OCI-LY7 (cell line): Measurements from ENCODE around the gene WNT11. TPM values are rescaled to one million over a fixed set of nuclear protein-coding genes. Genes with fewer than 3 reads are reported as not detected.
A peak's percentile ranks its signal among the peaks of the same experiment; 100 is the strongest.

ENCODE experiments used
- Bru-seq: library from RNA; stranded (reverse); fragments of 400-500 nt; gene quantifications from one replicate; lab custom pipeline; 2021; lab: Mats Ljungman, UMichigan
- BruChase-seq, 2 experiments: library from RNA; stranded (reverse); fragments of 400-500 nt; gene quantifications; one replicate each; lab custom pipeline; 2021; lab: Mats Ljungman, UMichigan
- BruUV-seq: library from RNA; stranded (reverse); fragments of 400-500 nt; replicated peaks from 2 replicates; lab custom pipeline; 2021; lab: Mats Ljungman, UMichigan
- CTCF ChIA-PET: fragments of 300-600 bp; sonication (Branson Sonifier 250); formaldehyde crosslinking; loops from one replicate; lab custom pipeline; 2022; ENCODE audit warnings: antibody characterized with exemption; ENCODE audit not compliant: unreplicated experiment; lab: Charles Lee
- POLR2A ChIA-PET: fragments of 300-600 bp; sonication (Branson Sonifier 250); formaldehyde crosslinking; loops from one replicate; lab custom pipeline; 2022; ENCODE audit warnings: antibody characterized with exemption; lab: Charles Lee
- DNase-seq: peaks from one replicate; pipeline ENCODE4 v3.0.0-alpha.2; 2015; ENCODE audit warnings: low spot score
- H2AFZ ChIP-seq: fragments of 200-600 bp; sonication (generic), shearing (Covaris generic); 2 replicates; pipeline ENCODE4 v1.6.1; 2014; ENCODE audit warnings: mild to moderate bottlenecking, antibody characterized with exemption, low read length, moderate library complexity
- H3K27ac ChIP-seq: fragments of 200-600 bp; sonication (generic); 2 replicates; pipeline ENCODE4 v1.5.1; 2014; ENCODE audit warnings: mixed run types, low read depth, mild to moderate bottlenecking, moderate library complexity, low read length, inconsistent platforms; ENCODE audit not compliant: poor library complexity, severe bottlenecking
- H3K36me3 ChIP-seq: fragments of 200-600 bp; sonication (generic); 2 replicates; pipeline ENCODE4 v1.6.1; 2014; ENCODE audit warnings: mild to moderate bottlenecking, antibody characterized with exemption, low read length, moderate library complexity, mixed read lengths; ENCODE audit not compliant: insufficient read depth
- H3K4me1 ChIP-seq: fragments of 200-600 bp; sonication (generic); 2 replicates; pipeline ENCODE4 v1.5.1; 2014; ENCODE audit warnings: mild to moderate bottlenecking, low read length; ENCODE audit not compliant: insufficient read depth, poor library complexity, severe bottlenecking
- H3K4me2 ChIP-seq: fragments of 200-600 bp; sonication (generic); 2 replicates; pipeline ENCODE4 v1.6.1; 2014; ENCODE audit warnings: mild to moderate bottlenecking, low read length
- H3K4me3 ChIP-seq: fragments of 200-600 bp; sonication (generic); 2 replicates; pipeline ENCODE4 v1.5.1; 2014; ENCODE audit warnings: mild to moderate bottlenecking, low read depth, low read length; ENCODE audit not compliant: poor library complexity, severe bottlenecking
- H3K79me2 ChIP-seq: fragments of 200-600 bp; sonication (generic); 2 replicates; pipeline ENCODE4 v1.6.1; 2016; ENCODE audit warnings: low read depth, mild to moderate bottlenecking, low read length, moderate library complexity, mixed read lengths; ENCODE audit not compliant: insufficient read depth
- H3K9me2 ChIP-seq: fragments of 200-600 bp; sonication (generic); 2 replicates; pipeline ENCODE4 v1.6.1; 2016; ENCODE audit warnings: mild to moderate bottlenecking, low read length, mixed read lengths; ENCODE audit not compliant: insufficient read depth
- H3K9me3 ChIP-seq: fragments of 200-600 bp; sonication (generic); 2 replicates; pipeline ENCODE4 v1.6.1; 2014; ENCODE audit warnings: mild to moderate bottlenecking, mixed run types, low read length, mixed read lengths
- H4K20me1 ChIP-seq: fragments of 200-600 bp; sonication (generic); 2 replicates; pipeline ENCODE4 v1.6.1; 2014; ENCODE audit warnings: mild to moderate bottlenecking, antibody characterized with exemption, low read length, moderate library complexity, mixed read lengths; ENCODE audit not compliant: insufficient read depth
- CTCF ChIP-seq: fragments of 200-600 bp; sonication (generic); conservative IDR thresholded peaks from 2 replicates; pipeline ENCODE4 v1.5.1; 2014; ENCODE audit warnings: mild to moderate bottlenecking, antibody characterized with exemption, low read length, moderate library complexity, mixed read lengths
- EZH2phosphoT487 ChIP-seq: fragments of 200-600 bp; sonication (generic); IDR thresholded peaks from 2 replicates; pipeline ENCODE4 v1.6.1; 2018; ENCODE audit warnings: low read depth, borderline replicate concordance, mild to moderate bottlenecking, mixed run types, antibody characterized with exemption, low read length, moderate library complexity, mixed read lengths
- intact Hi-C: fragments of 100-400 bp; cut with micrococcal nuclease; formaldehyde crosslinking; loops from one replicate; pipeline ENCODE4 v1.10.0; 2022; ENCODE audit not compliant: unreplicated experiment
- long read RNA-seq: library from polyadenylated mRNA; stranded (forward); transcript quantifications from one replicate; pipeline ENCODE4 v2.0.0, GENCODE V29; 2022
- total RNA-seq, 2 experiments: library from RNA; depleted of rRNA in 1 of 2; stranded (reverse); fragments of >200 nt in 1 of 2; shearing (Covaris generic) in 1 of 2; gene quantifications; 2 replicates each; pipeline ENCODE4 v1.2.3, GENCODE V29; 2014 to 2022

WNT11 gene
- not detected in 2 replicates for total RNA-seq (2014; rRNA removed; shearing (Covaris generic))
- not detected in 2 replicates for total RNA-seq (2022)
- Bru-seq, nascent RNA = not detected
- not detected for BruChase-seq, experiment 1, labeled RNA remaining after a 6-hour chase
- not detected for BruChase-seq, experiment 2, labeled RNA remaining after a 2-hour chase
- long read RNA-seq = 0 reads

- Histone ChIP-seq H2AFZ (no peak within 1 kb of the TSS), H3K79me2 (no peaks in the 10 kb centered on the region), H3K4me1 (no peaks in the 10 kb centered on the region), H3K4me3 (no peak within 1 kb of the TSS), H3K9me3 (no peaks in the 10 kb centered on the region), H3K9me2 (no peaks in the 10 kb centered on the region), H3K4me2 (peak within 1 kb of the TSS; percentile 28; the same call in 1 of the 2 replicates), H3K27ac (no peak within 1 kb of the TSS), H4K20me1 (no peaks in the 10 kb centered on the region), H3K36me3 (no peaks in the 10 kb centered on the region)
- intact Hi-C loops = loop anchor here (5.0 kb wide), 1 partner anchor 309 kb away; no protein-coding TSS in a partner anchor
- no peak for TF ChIP-seq EZH2phosphoT487
- TF ChIP-seq CTCF = no peak
- BruUV-seq = no TSS peak
- POLR2A ChIA-PET = interaction anchor here (0.6 kb wide), 1 partner anchor 78 kb away, joined by 3 read pairs; no protein-coding TSS in a partner anchor
- CTCF ChIA-PET = interaction anchor here (2.3 kb wide), 1 partner anchor 112 kb away, joined by 14 read pairs; no protein-coding TSS in a partner anchor
- DNase-seq = no peak
Measured at GRCh38 chr11:76206327-76207081, at the start of gene WNT11. Gene WNT11, minus strand, starts transcription at chr11:76206502. Its CDS starts 95 bp downstream, at chr11:76206407.

DNA sequence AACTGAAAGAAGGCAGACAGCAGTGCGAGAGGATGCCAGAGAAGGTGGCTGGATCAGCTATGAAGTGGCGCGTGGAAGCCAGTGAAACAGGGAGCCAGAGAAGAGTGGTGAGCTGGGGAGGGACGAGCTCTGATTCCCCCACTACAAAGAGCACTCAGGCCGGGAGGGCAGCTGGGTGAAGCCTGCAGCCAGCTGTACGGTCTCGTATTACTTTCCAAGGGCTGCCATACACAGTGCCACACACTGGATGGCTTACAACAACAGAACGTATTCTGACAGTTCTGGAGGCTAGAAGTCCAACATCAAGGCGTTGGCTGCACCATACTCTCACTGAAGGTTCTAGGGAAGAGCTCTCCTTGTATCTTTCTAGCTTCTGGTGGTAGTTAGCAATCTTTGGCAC lies 47.1 kb upstream of the WNT11 start:
- CTCF ChIA-PET = no interaction called here
- Histone ChIP-seq H3K9me2 (no peaks in the 10 kb centered on the region), H3K4me1 (no peaks in the 10 kb centered on the region), H3K27ac (no peak overlapping the region), H2AFZ (no peak overlapping the region), H3K79me2 (no peaks in the 10 kb centered on the region), H3K4me2 (no peak overlapping the region), H3K4me3 (no peak overlapping the region), H3K36me3 (no peaks in the 10 kb centered on the region), H4K20me1 (no peaks in the 10 kb centered on the region), H3K9me3 (peaks cover 9% of the 10 kb centered on the region; the same call in 1 of the 2 replicates)
- no TSS peak for BruUV-seq
- intact Hi-C loops = no loop called here
- POLR2A ChIA-PET = no interaction called here
- TF ChIP-seq EZH2phosphoT487 (no peak), CTCF (no peak)
- no peak for DNase-seq
